Uterus (tissue), 4 donors: ENCODE measurements around the gene PTPRD. TPM values are rescaled to one million over a fixed set of nuclear protein-coding genes. Genes with fewer than 3 reads are reported as not detected.

Experiments used
- DNase-seq, 2 donors: peaks; one replicate each; pipeline ENCODE4 v3.0.0-alpha.2; 2019 to 2020
- H3K27ac ChIP-seq, 2 donors: fragments of 200-600 bp; sonication (generic); 1 replicate in 1 of 2; 2 replicates in 1 of 2; pipeline ENCODE4 v1.5.1; 2016 to 2018
- H3K27me3 ChIP-seq, 2 donors: fragments of 200-600 bp; sonication (generic); one replicate each; pipeline ENCODE4 v1.5.1; 2018 to 2019; ENCODE audit warnings: control low read depth in 1 of 2
- H3K36me3 ChIP-seq, 2 donors: fragments of 200-600 bp; sonication (generic); one replicate each; pipeline ENCODE4 v1.5.1; 2019; ENCODE audit warnings: control low read depth in 1 of 2
- H3K4me1 ChIP-seq, 2 donors: fragments of 200-600 bp; sonication (generic); one replicate each; pipeline ENCODE4 v1.5.1; 2018 to 2019; ENCODE audit warnings: control low read depth in 1 of 2
- H3K4me3 ChIP-seq, 2 donors: fragments of 200-600 bp; sonication (generic); 1 replicate in 1 of 2; 2 replicates in 1 of 2; pipeline ENCODE4 v1.5.1; 2018 to 2019; ENCODE audit warnings: mild to moderate bottlenecking in 1 of 2
- H3K9me3 ChIP-seq, 2 donors: fragments of 200-600 bp; sonication (generic); one replicate each; pipeline ENCODE4 v1.5.1; 2019; ENCODE audit warnings: control low read depth in 1 of 2
- CTCF ChIP-seq, 4 experiments: fragments of 200-600 bp in 2 of 4; fragments of 450-650 bp in 2 of 4; sonication (generic) in 2 of 4; IDR thresholded peaks; one replicate each; pipeline ENCODE4 v1.5.1; 2016 to 2019; ENCODE audit warnings: antibody characterized with exemption in 4 of 4, mild to moderate bottlenecking in 2 of 4, moderate library complexity in 1 of 4
- POLR2A ChIP-seq, 2 donors: fragments of 450-650 bp; IDR thresholded peaks; one replicate each; pipeline ENCODE4 v1.6.1; 2016; ENCODE audit warnings: antibody characterized with exemption in 2 of 2, mild to moderate bottlenecking in 1 of 2, moderate library complexity in 1 of 2
- intact Hi-C: fragments of 100-400 bp; cut with DNase I; formaldehyde crosslinking; loops from one replicate; pipeline ENCODE4 v1.15.1; 2023; ENCODE audit warnings: low total_unique reads
- total RNA-seq, 4 donors: library from RNA; depleted of rRNA in 3 of 4; stranded (reverse); fragments of >200 nt in 3 of 4; gene quantifications; one replicate each; pipeline versions ENCODE4 v1.1.0 to v1.2.4, GENCODE V29; 2014 to 2023
- donor health status: DM: yes; HTN: yes; CAD: no.

The PTPRD gene
- total RNA-seq, 4 donors from 2014 or later: 1.2 to 136 (median 26.4) TPM

DNA sequence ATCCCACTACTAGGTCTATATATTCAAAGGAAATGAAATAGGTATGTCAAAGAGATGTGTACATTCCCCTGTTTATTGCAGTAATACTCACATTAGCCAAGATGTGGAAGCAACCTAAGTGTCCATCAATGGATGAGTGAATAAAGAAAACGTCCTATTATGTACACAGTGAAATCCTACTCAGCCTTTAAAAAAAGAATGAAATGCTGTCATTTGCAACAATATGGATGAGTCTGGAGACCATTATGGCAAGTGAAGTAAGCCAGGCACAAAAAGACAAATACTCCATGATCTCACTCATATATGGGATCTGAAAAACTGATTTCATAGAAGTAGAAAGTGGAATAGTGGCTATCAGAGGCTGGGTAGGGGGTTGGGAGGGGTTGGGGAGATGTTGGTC lies 1904.1 kb downstream of the PTPRD start:
- DNase-seq: no peak
- no peak overlapping the region for H3K27ac ChIP-seq
- TF ChIP-seq POLR2A (IDR thresholded peaks at IDR 0.05) (no peak), CTCF (IDR thresholded peaks at IDR 0.05) (no peak)
- no peaks in the 10 kb centered on the region for H3K9me3 ChIP-seq
- H3K27me3 ChIP-seq: no peaks in the 10 kb centered on the region
- H3K36me3 ChIP-seq: no peaks in the 10 kb centered on the region
- intact Hi-C loops: no loop called here
- H3K4me3 ChIP-seq: no peak overlapping the region
- H3K4me1 ChIP-seq: no peaks in the 10 kb centered on the region

DNA sequence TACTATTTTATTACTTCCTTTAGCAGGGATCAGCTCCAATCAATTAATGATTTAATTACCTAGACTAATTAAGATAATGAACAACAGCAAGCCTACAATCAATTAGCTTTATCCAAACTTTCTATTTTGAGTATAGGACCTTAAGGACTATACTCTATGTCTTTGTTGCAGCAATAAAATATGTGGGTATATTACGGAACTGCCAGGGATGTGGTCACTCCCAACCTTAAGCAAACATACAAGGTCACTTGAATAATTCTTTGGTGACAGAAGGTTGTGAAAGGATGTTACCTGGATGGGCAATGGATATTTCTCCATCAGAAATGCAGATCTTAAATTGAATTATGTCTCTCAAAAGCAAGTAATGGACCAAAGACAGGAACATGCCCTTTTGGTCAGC lies 1905.8 kb downstream of the PTPRD start:
- intact Hi-C loops: no loop called here
- Histone ChIP-seq H3K27me3 (no peaks in the 10 kb centered on the region), H3K4me1 (no peaks in the 10 kb centered on the region), H3K36me3 (no peaks in the 10 kb centered on the region), H3K4me3 (no peak overlapping the region), H3K9me3 (no peaks in the 10 kb centered on the region), H3K27ac (no peak overlapping the region)
- no peak for DNase-seq
- TF ChIP-seq POLR2A (IDR thresholded peaks at IDR 0.05) (no peak), CTCF (IDR thresholded peaks at IDR 0.05) (no peak)

DNA sequence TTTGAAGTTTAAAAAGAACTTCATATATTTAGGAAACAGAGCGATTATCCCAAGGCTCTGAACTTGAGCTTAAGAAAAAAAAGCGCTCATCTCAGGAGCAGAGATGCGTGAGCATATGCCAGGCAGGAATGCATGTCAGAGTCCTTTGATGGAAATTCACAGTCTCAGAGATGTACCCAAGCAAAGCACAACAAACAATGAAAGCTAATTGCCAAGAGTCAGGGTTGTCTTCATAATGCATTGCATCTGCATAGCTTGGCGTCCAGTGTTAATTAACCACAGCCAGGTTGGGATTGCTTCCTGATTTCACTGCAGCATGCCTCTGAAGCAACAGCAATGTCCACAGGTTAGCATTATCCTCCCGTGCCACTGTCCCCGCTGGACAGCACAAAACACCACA lies 1906.3 kb downstream of the PTPRD start:
- H3K4me3 ChIP-seq: no peak overlapping the region
- no peaks in the 10 kb centered on the region for H3K9me3 ChIP-seq
- no peak for DNase-seq
- TF ChIP-seq POLR2A (IDR thresholded peaks at IDR 0.05): no peak
- no peak for TF ChIP-seq CTCF (IDR thresholded peaks at IDR 0.05)
- H3K27me3 ChIP-seq: no peaks in the 10 kb centered on the region
- H3K27ac ChIP-seq: no peak overlapping the region
- H3K36me3 ChIP-seq: no peaks in the 10 kb centered on the region
- no peaks in the 10 kb centered on the region for H3K4me1 ChIP-seq
- intact Hi-C loops: no loop called here

GRCh38 chr9:8705861-8706260 lies 1906.9 kb downstream of the PTPRD start:
- Histone ChIP-seq H3K4me3 (no peak overlapping the region), H3K36me3 (no peaks in the 10 kb centered on the region), H3K27ac (no peak overlapping the region), H3K27me3 (no peaks in the 10 kb centered on the region), H3K9me3 (no peaks in the 10 kb centered on the region), H3K4me1 (no peaks in the 10 kb centered on the region)
- intact Hi-C loops: no loop called here
- TF ChIP-seq POLR2A (IDR thresholded peaks at IDR 0.05): no peak
- TF ChIP-seq CTCF (IDR thresholded peaks at IDR 0.05): no peak
- DNase-seq: no peak

DNA sequence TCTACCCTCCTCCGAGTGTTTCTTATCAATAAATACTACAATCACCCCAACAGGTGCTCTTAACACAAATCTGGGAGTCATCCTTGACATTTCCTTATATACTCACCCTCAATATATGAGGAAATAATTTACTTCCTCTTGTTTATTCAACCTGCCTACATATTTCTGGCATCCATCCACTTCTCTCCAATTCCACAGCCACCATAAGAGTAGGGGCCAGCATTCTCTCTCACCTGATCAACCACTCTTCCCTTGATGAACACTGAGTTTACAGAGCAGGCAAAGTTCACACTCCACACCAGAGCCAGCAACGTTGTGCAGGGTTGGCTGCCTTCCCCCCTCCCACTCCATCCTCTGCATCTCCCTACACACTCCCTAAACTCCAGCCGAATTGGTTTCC lies 1908.9 kb downstream of the PTPRD start:
- intact Hi-C loops: no loop called here

More for the DNA sequence above, 1908.9 kb downstream of the PTPRD start:
- Histone ChIP-seq H3K4me1 (no peaks in the 10 kb centered on the region), H3K9me3 (no peaks in the 10 kb centered on the region), H3K36me3 (no peaks in the 10 kb centered on the region), H3K27me3 (no peaks in the 10 kb centered on the region), H3K4me3 (no peak overlapping the region), H3K27ac (no peak overlapping the region)
- no peak for DNase-seq
- no peak for TF ChIP-seq CTCF (IDR thresholded peaks at IDR 0.05)
